ENCODE data around the gene CTBP2.

Gene CTBP2

GRCh38 chr10:125006188-125006680, 154.1 kb downstream of the CTBP2 start:
- Histone ChIP-seq H3K56ac (ENCODE audit: low read length) (no peak overlapping the region), H3K18ac (ENCODE audit: low read length) (no peak overlapping the region), H3K36me3 (ENCODE audit: control insufficient read depth, insufficient read depth, low read length) (peaks cover 6% of the 10 kb centered on the region), H3K27ac (ENCODE audit: low read depth, low read length) (no peak overlapping the region), H3K4me3 (ENCODE audit: low read length) (no peak overlapping the region), H4K5ac (ENCODE audit: low read length) (no peak overlapping the region), H3K4ac (ENCODE audit: low read depth, low read length) (no peak overlapping the region), H2BK15ac (replicated peaks; ENCODE audit: low read depth) (no peak overlapping the region), H2AK5ac (ENCODE audit: low read length) (no peak overlapping the region), H4K8ac (ENCODE audit: low read depth, low read length) (no peak overlapping the region), H3K4me2 (ENCODE audit: low read length) (no peak overlapping the region), H3K23ac (ENCODE audit: low read length) (no peak overlapping the region), H3K4me1 (ENCODE audit: control insufficient read depth, low read depth, low read length) (peaks cover 5% of the 10 kb centered on the region), H3K79me1 (ENCODE audit: low read length) (peaks cover 49% of the 10 kb centered on the region), H2BK120ac (ENCODE audit: low read depth, low read length) (no peak overlapping the region), H3K9ac (ENCODE audit: low read length) (no peak overlapping the region), H3K27me3 (ENCODE audit: insufficient read depth, low read length, poor library complexity) (no peaks in the 10 kb centered on the region), H3K79me2 (ENCODE audit: control insufficient read depth, insufficient read depth, low read length) (peaks cover 60% of the 10 kb centered on the region), H2BK5ac (ENCODE audit: low read length) (no peak overlapping the region)
- no CpG with 5 or more reads among the region's 9 CpGs for WGBS (ENCODE audit: extremely low coverage, insufficient coverage, low lambda C conversion rate)
- no peak for DNase-seq

DNA sequence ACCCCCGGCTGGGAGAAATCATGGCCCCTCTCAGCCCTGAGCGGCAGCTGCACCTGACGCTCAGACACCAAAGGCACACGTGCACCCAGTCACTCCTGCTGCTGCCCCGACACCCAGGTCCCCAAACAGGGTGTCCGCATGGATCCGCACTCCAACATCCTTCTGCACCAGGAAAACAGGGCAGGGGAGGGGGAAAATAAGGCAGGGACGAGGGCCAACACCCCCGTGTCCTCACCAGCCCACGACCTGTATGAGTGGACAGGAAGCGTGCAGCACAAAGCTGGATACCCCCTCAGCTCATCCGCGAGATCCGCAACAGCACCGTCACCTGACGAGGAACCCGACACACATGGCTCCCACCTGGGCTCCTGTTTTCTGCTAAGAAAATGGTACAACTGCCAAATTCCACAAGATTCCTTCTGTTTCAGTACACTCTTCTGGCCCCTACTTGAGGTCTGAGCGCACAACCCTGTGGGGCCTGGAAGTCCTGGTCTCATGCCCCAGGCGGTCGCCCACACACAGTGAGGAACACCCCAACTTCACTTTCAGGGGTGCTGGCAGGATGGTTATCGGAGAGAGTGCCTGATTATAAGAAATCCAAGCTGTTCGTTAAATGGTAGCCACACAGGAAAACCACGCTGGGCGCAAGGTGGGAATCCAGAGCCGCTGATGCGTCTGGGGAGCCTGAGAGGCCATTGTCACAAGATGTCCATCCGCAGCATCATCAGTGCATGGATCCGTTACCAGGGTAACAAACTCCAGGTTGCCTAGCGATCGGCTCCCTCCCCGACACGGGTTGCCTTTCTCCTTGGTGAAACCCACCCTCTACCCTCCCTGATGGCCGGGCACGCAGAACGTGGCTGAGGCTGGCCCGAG, 154.8 kb downstream of the CTBP2 start:
- Histone ChIP-seq H3K4me2 (ENCODE audit: low read length) (no peak overlapping the region), H4K5ac (ENCODE audit: low read length) (no peak overlapping the region), H3K4ac (ENCODE audit: low read depth, low read length) (no peak overlapping the region), H2BK5ac (ENCODE audit: low read length) (no peak overlapping the region), H3K18ac (ENCODE audit: low read length) (no peak overlapping the region), H3K23ac (ENCODE audit: low read length) (no peak overlapping the region), H3K9ac (ENCODE audit: low read length) (no peak overlapping the region), H3K79me1 (ENCODE audit: low read length) (peaks cover 46% of the 10 kb centered on the region), H2BK15ac (replicated peaks; ENCODE audit: low read depth) (no peak overlapping the region), H3K27ac (ENCODE audit: low read depth, low read length) (no peak overlapping the region), H2AK5ac (ENCODE audit: low read length) (no peak overlapping the region), H3K56ac (ENCODE audit: low read length) (no peak overlapping the region), H3K27me3 (ENCODE audit: insufficient read depth, low read length, poor library complexity) (no peaks in the 10 kb centered on the region), H3K79me2 (ENCODE audit: control insufficient read depth, insufficient read depth, low read length) (peaks cover 53% of the 10 kb centered on the region), H3K4me3 (ENCODE audit: low read length) (no peak overlapping the region), H4K8ac (ENCODE audit: low read depth, low read length) (no peak overlapping the region), H3K4me1 (ENCODE audit: control insufficient read depth, low read depth, low read length) (peaks cover 5% of the 10 kb centered on the region), H2BK120ac (ENCODE audit: low read depth, low read length) (no peak overlapping the region), H3K36me3 (ENCODE audit: control insufficient read depth, insufficient read depth, low read length) (peaks cover 6% of the 10 kb centered on the region)
- DNase-seq = no peak
- WGBS (ENCODE audit: extremely low coverage, insufficient coverage, low lambda C conversion rate) = no CpG with 5 or more reads among the region's 36 CpGs

- WGBS (ENCODE audit: extremely low coverage, insufficient coverage, low lambda C conversion rate) = no CpG with 5 or more reads among the region's 19 CpGs
- Histone ChIP-seq H3K79me2 (ENCODE audit: control insufficient read depth, insufficient read depth, low read length) (peaks cover 46% of the 10 kb centered on the region), H4K5ac (ENCODE audit: low read length) (no peak overlapping the region), H3K9ac (ENCODE audit: low read length) (no peak overlapping the region), H3K79me1 (ENCODE audit: low read length) (peaks cover 40% of the 10 kb centered on the region), H3K4me1 (ENCODE audit: control insufficient read depth, low read depth, low read length) (no peaks in the 10 kb centered on the region), H4K8ac (ENCODE audit: low read depth, low read length) (no peak overlapping the region), H3K4ac (ENCODE audit: low read depth, low read length) (no peak overlapping the region), H3K56ac (ENCODE audit: low read length) (no peak overlapping the region), H2BK5ac (ENCODE audit: low read length) (no peak overlapping the region), H3K36me3 (ENCODE audit: control insufficient read depth, insufficient read depth, low read length) (peaks cover 9% of the 10 kb centered on the region), H3K27me3 (ENCODE audit: insufficient read depth, low read length, poor library complexity) (no peaks in the 10 kb centered on the region), H3K18ac (ENCODE audit: low read length) (no peak overlapping the region), H3K23ac (ENCODE audit: low read length) (no peak overlapping the region), H3K4me2 (ENCODE audit: low read length) (no peak overlapping the region), H2BK120ac (ENCODE audit: low read depth, low read length) (no peak overlapping the region), H3K4me3 (ENCODE audit: low read length) (no peak overlapping the region), H2BK15ac (replicated peaks; ENCODE audit: low read depth) (no peak overlapping the region), H3K27ac (ENCODE audit: low read depth, low read length) (no peak overlapping the region), H2AK5ac (ENCODE audit: low read length) (no peak overlapping the region)
- DNase-seq = peak; percentile 64
Measured at GRCh38 chr10:125004571-125005311, 155.6 kb downstream of the CTBP2 start.

GRCh38 chr10:125003901-125004467, 156.4 kb downstream of the CTBP2 start:
- Histone ChIP-seq H3K9ac (ENCODE audit: low read length) (no peak overlapping the region), H3K27me3 (ENCODE audit: insufficient read depth, low read length, poor library complexity) (no peaks in the 10 kb centered on the region), H3K79me2 (ENCODE audit: control insufficient read depth, insufficient read depth, low read length) (peaks cover 41% of the 10 kb centered on the region), H3K18ac (ENCODE audit: low read length) (no peak overlapping the region), H3K4ac (ENCODE audit: low read depth, low read length) (no peak overlapping the region), H3K27ac (ENCODE audit: low read depth, low read length) (no peak overlapping the region), H3K79me1 (ENCODE audit: low read length) (peaks cover 37% of the 10 kb centered on the region), H2BK5ac (ENCODE audit: low read length) (no peak overlapping the region), H2AK5ac (ENCODE audit: low read length) (no peak overlapping the region), H4K8ac (ENCODE audit: low read depth, low read length) (no peak overlapping the region), H3K36me3 (ENCODE audit: control insufficient read depth, insufficient read depth, low read length) (peaks cover 11% of the 10 kb centered on the region), H3K4me2 (ENCODE audit: low read length) (no peak overlapping the region), H3K4me3 (ENCODE audit: low read length) (no peak overlapping the region), H3K56ac (ENCODE audit: low read length) (no peak overlapping the region), H3K23ac (ENCODE audit: low read length) (no peak overlapping the region), H2BK15ac (replicated peaks; ENCODE audit: low read depth) (no peak overlapping the region), H4K5ac (ENCODE audit: low read length) (no peak overlapping the region), H3K4me1 (ENCODE audit: control insufficient read depth, low read depth, low read length) (no peaks in the 10 kb centered on the region), H2BK120ac (ENCODE audit: low read depth, low read length) (no peak overlapping the region)
- DNase-seq = no peak
- no CpG with 5 or more reads among the region's 14 CpGs for whole genome bisulfite sequencing (ENCODE audit: extremely low coverage, insufficient coverage, low lambda C conversion rate)

- Histone ChIP-seq H2AK5ac (ENCODE audit: low read length) (no peak overlapping the region), H3K36me3 (ENCODE audit: control insufficient read depth, insufficient read depth, low read length) (peaks cover 11% of the 10 kb centered on the region), H2BK15ac (replicated peaks; ENCODE audit: low read depth) (no peak overlapping the region), H2BK120ac (ENCODE audit: low read depth, low read length) (no peak overlapping the region), H3K56ac (ENCODE audit: low read length) (no peak overlapping the region), H3K4me2 (ENCODE audit: low read length) (no peak overlapping the region), H3K18ac (ENCODE audit: low read length) (no peak overlapping the region), H3K4ac (ENCODE audit: low read depth, low read length) (no peak overlapping the region), H3K4me1 (ENCODE audit: control insufficient read depth, low read depth, low read length) (no peaks in the 10 kb centered on the region), H3K4me3 (ENCODE audit: low read length) (no peak overlapping the region), H4K5ac (ENCODE audit: low read length) (no peak overlapping the region), H3K27me3 (ENCODE audit: insufficient read depth, low read length, poor library complexity) (no peaks in the 10 kb centered on the region), H3K79me1 (ENCODE audit: low read length) (peaks cover 37% of the 10 kb centered on the region), H3K27ac (ENCODE audit: low read depth, low read length) (no peak overlapping the region), H3K23ac (ENCODE audit: low read length) (no peak overlapping the region), H3K9ac (ENCODE audit: low read length) (no peak overlapping the region), H4K8ac (ENCODE audit: low read depth, low read length) (no peak overlapping the region), H2BK5ac (ENCODE audit: low read length) (no peak overlapping the region), H3K79me2 (ENCODE audit: control insufficient read depth, insufficient read depth, low read length) (peaks cover 38% of the 10 kb centered on the region)
- no CpG with 5 or more reads among the region's 34 CpGs for WGBS (ENCODE audit: extremely low coverage, insufficient coverage, low lambda C conversion rate)
- DNase-seq = no peak
Measured at GRCh38 chr10:125003146-125003900, 157.0 kb downstream of the CTBP2 start.
